Subcutaneous abdominal adipose tissue (tissue), 5 donors: Measurements from ENCODE around the gene HSFX3.
A peak's percentile ranks its signal among the peaks of the same experiment; 100 is the strongest.
"Not testable (repeated sequence)": the region's sequence is repeated elsewhere in the genome, so short reads cannot be mapped to it uniquely, and the experiment has no call there.

Source experiments
- H3K27ac ChIP-seq: one replicate; pipeline ENCODE4 v1.7.0; 2013; ENCODE audit warnings: low read depth, mild to moderate bottlenecking, inconsistent platforms, low read length, moderate library complexity
- H3K27me3 ChIP-seq, 5 donors: one replicate each; pipeline ENCODE4 v1.7.0; 2013; ENCODE audit warnings: low read length in 5 of 5, inconsistent platforms in 1 of 5; ENCODE audit not compliant: control insufficient read depth in 5 of 5, insufficient read depth in 4 of 5
- H3K36me3 ChIP-seq, 5 donors: one replicate each; pipeline ENCODE4 v1.7.0; 2013; ENCODE audit warnings: low read length in 5 of 5; ENCODE audit not compliant: control insufficient read depth in 5 of 5, insufficient read depth in 5 of 5
- H3K4me1 ChIP-seq, 5 donors: one replicate each; pipeline ENCODE4 v1.7.0; 2013; ENCODE audit warnings: low read length in 5 of 5, mild to moderate bottlenecking in 3 of 5, moderate library complexity in 1 of 5; ENCODE audit not compliant: control insufficient read depth in 5 of 5, insufficient read depth in 5 of 5
- H3K4me3 ChIP-seq, 5 donors: one replicate each; pipeline ENCODE4 v1.7.0; 2013; ENCODE audit warnings: low read length in 5 of 5, low read depth in 1 of 5
- H3K9ac ChIP-seq, 5 donors: one replicate each; pipeline ENCODE4 v1.7.0; 2013; ENCODE audit warnings: low read length in 5 of 5, mild to moderate bottlenecking in 4 of 5, moderate library complexity in 3 of 5
- H3K9me3 ChIP-seq, 5 donors: one replicate each; pipeline ENCODE4 v1.7.0; 2013; ENCODE audit warnings: low read length in 5 of 5; ENCODE audit not compliant: control insufficient read depth in 5 of 5
- donor health status: healthy.
- donor health status: healthy.
- donor health status: healthy.
- donor health status: healthy.
- donor health status: healthy.

Gene HSFX3

GRCh38 chrX:149506349-149506748 is 43.4 kb downstream of the HSFX3 start:
- no peaks in the 10 kb centered on the region for H3K9me3 ChIP-seq
- no peak overlapping the region for H3K9ac ChIP-seq
- no peak overlapping the region for H3K4me3 ChIP-seq
- H3K4me1 ChIP-seq, result peaks cover 0 to 16% (median 9%) of the 10 kb centered on the region in 5 donors
- H3K27ac ChIP-seq, result no peak overlapping the region
- H3K27me3 ChIP-seq, result peaks cover 3 to 29% (median 13%) of the 10 kb centered on the region in 5 donors
- H3K36me3 ChIP-seq, result peaks cover 0 to 11% (median 10%) of the 10 kb centered on the region in 5 donors

GRCh38 chrX:149505671-149506070 is 44.1 kb downstream of the HSFX3 start:
- H3K4me3 ChIP-seq, result peak overlapping the region; percentile 40 to 81 (median 77)
- H3K27ac ChIP-seq, result no peak overlapping the region

GRCh38 chrX:149504915-149505651 is 44.6 kb downstream of the HSFX3 start, which contains the start of gene IDS:
IDS (minus strand) TSS chrX:149505306; CDS start chrX:149505137, 169 bp downstream.
- H3K27ac ChIP-seq, result peak within 1 kb of the TSS; percentile 50
- H3K27me3 ChIP-seq, result peaks cover 3 to 23% (median 9%) of the 10 kb centered on the region in 5 donors
- peak within 1 kb of the TSS; percentile 74 to 81 (median 77) for H3K4me3 ChIP-seq
- peaks cover 0 to 22% (median 19%) of the 10 kb centered on the region in 5 donors for H3K36me3 ChIP-seq
- no peaks in the 10 kb centered on the region for H3K9me3 ChIP-seq
- H3K9ac ChIP-seq, result peak within 1 kb of the TSS; percentile 73 to 81 (median 76)
- peaks cover 0 to 16% (median 9%) of the 10 kb centered on the region in 5 donors for H3K4me1 ChIP-seq

More at GRCh38 chrX:149505671-149506070, 44.1 kb downstream of the HSFX3 start:
- H3K4me1 ChIP-seq, result peaks cover 0 to 16% (median 9%) of the 10 kb centered on the region in 5 donors
- peaks cover 0 to 17% (median 13%) of the 10 kb centered on the region in 5 donors for H3K36me3 ChIP-seq
- no peaks in the 10 kb centered on the region for H3K9me3 ChIP-seq
- peaks cover 3 to 26% (median 9%) of the 10 kb centered on the region in 5 donors for H3K27me3 ChIP-seq
- H3K9ac ChIP-seq, result no peak overlapping the region

- H3K9ac ChIP-seq, result peak overlapping the region; percentile 73 to 81 (median 76)
- H3K27ac ChIP-seq, result peak overlapping the region; percentile 50
Measured at GRCh38 chrX:149504226-149504914, 45.4 kb downstream of the HSFX3 start.

GRCh38 chrX:149503446-149503845 is 46.3 kb downstream of the HSFX3 start:
- Histone ChIP-seq H3K27me3 (peaks cover 1 to 14% (median 6%) of the 10 kb centered on the region in 5 donors), H3K4me1 (peaks cover 0 to 16% (median 9%) of the 10 kb centered on the region in 5 donors), H3K4me3 (peak overlapping the region in 2 of 5 donors; percentile 11 to 27), H3K36me3 (peaks cover 0 to 27% (median 26%) of the 10 kb centered on the region in 5 donors)
- H3K9ac ChIP-seq, H3K27ac ChIP-seq, H3K9me3 ChIP-seq: not testable (repeated sequence)

More at GRCh38 chrX:149504226-149504914, 45.4 kb downstream of the HSFX3 start:
- H3K4me3 ChIP-seq, result peak overlapping the region; percentile 74 to 81 (median 77)
- peaks cover 0 to 26% (median 25%) of the 10 kb centered on the region in 5 donors for H3K36me3 ChIP-seq
- peaks cover 3 to 17% (median 9%) of the 10 kb centered on the region in 5 donors for H3K27me3 ChIP-seq
- no peaks in the 10 kb centered on the region for H3K9me3 ChIP-seq
- H3K4me1 ChIP-seq, result peaks cover 0 to 16% (median 9%) of the 10 kb centered on the region in 5 donors

GRCh38 chrX:149502923-149503322 is 46.8 kb downstream of the HSFX3 start:
- H3K4me1 ChIP-seq, result peaks cover 0 to 16% (median 9%) of the 10 kb centered on the region in 5 donors
- H3K9ac ChIP-seq, H3K27ac ChIP-seq, H3K27me3 ChIP-seq, H3K4me3 ChIP-seq, H3K9me3 ChIP-seq: not testable (repeated sequence)
- peaks cover 0 to 31% (median 30%) of the 10 kb centered on the region in 5 donors for H3K36me3 ChIP-seq

- H3K4me1 ChIP-seq, result peaks cover 0 to 9% (median 6%) of the 10 kb centered on the region in 5 donors
Measured at GRCh38 chrX:149499766-149500165, 50.0 kb downstream of the HSFX3 start.

GRCh38 chrX:149498767-149499166 is 51.0 kb downstream of the HSFX3 start:
- H3K9me3 ChIP-seq, result no peaks in the 10 kb centered on the region

More at GRCh38 chrX:149499766-149500165, 50.0 kb downstream of the HSFX3 start:
- Histone ChIP-seq H3K27me3 (peaks cover 0 to 5% (median 0%) of the 10 kb centered on the region in 5 donors), H3K36me3 (peaks cover 9 to 63% (median 60%) of the 10 kb centered on the region in 5 donors), H3K9me3 (no peaks in the 10 kb centered on the region), H3K4me3 (no peak overlapping the region), H3K27ac (no peak overlapping the region), H3K9ac (no peak overlapping the region)

More at GRCh38 chrX:149498767-149499166, 51.0 kb downstream of the HSFX3 start:
- no peak overlapping the region for H3K27ac ChIP-seq
- H3K27me3 ChIP-seq, result peaks cover 0 to 5% (median 0%) of the 10 kb centered on the region in 5 donors
- H3K4me1 ChIP-seq, result peaks cover 0 to 8% (median 5%) of the 10 kb centered on the region in 5 donors
- no peak overlapping the region for H3K9ac ChIP-seq
- peaks cover 9 to 72% (median 70%) of the 10 kb centered on the region in 5 donors for H3K36me3 ChIP-seq
- no peak overlapping the region for H3K4me3 ChIP-seq
